Stimulated activated CD8-positive, alpha-beta memory T cell treated with anti-CD3 and anti-CD28 coated beads, Interleukin-4, amount 100 ng/mL, for 48 hours (primary cell): ENCODE results near the gene PCDH9.

Experiments
- DNase-seq: peaks from one replicate; pipeline ENCODE4 v3.0.0-alpha.2; 2020

The PCDH9 gene

DNA sequence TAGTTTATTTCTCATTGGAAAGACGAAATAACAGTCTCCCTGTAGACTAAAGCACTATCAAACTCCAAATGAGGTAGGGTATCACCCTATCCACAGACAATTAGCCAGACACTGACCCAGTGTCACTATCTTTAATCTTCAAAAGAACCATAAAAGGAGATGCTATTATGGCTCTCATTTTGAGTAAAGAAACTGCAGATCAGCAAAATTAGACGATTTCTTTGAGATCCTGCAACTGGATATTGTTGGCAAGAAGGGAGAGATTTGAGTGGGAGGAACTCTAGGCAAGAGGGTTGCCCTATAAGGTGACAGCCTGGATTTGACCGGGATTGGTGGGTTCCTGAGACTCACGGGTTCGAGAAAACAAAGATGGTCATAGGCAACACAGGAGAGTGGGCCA lies 71.2 kb downstream of the PCDH9 start:
- DNase-seq, result no peak

DNA sequence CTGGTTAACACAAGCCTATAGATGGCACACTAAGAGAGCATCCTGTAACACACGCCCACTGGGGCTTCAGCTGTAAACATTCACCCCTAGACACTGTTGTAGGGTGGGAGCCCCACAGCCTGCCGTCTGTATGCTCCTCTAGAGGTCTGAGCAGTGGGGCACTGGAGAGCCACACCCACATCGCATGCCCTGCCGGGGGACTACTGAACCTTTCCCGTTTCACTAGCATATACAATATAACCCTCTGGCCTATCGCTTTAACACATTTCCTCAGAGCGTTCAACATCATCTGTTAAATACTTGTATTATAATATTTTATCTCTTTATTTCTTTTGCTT lies 73.4 kb downstream of the PCDH9 start:
- DNase-seq, result no peak

DNA sequence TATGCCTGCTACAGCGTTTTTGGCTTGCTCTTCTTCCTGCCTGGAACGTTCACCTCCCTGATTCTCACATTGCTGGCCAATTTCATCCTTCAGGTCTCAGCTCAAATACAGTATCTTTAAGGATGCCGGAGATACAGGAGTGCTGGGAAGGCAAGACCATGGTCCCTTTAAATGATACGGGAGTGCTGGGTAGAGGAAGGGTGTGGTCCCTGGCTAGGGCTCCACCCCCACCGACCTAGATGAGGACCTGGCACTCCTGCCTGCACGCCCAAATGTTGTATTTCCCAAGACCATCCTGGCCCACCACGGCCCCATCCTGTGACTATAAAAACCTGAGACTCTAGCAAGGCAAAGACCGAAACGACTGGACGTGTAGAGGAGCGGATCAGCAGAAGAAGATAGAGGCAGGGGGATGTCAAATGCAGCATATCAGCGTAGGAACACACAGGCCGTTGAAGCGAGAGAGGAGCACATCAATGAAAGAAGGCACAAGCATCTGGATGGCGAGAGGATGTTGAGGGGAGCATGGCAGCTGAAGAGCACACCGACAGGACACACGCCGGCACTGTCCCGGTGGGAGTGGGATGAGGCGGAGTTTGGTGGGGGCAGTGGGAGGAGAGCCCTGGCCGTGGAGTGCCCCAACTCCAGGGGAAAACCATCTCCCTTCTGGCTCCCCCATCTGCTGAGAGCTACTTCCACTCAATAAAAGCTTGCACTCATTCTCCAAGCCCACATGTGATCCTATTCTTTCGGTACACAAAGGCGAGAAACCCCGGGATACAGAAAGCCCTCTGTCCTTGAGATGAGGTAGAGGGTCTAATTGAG lies 74.0 kb downstream of the PCDH9 start:
- DNase-seq, result no peak

DNA sequence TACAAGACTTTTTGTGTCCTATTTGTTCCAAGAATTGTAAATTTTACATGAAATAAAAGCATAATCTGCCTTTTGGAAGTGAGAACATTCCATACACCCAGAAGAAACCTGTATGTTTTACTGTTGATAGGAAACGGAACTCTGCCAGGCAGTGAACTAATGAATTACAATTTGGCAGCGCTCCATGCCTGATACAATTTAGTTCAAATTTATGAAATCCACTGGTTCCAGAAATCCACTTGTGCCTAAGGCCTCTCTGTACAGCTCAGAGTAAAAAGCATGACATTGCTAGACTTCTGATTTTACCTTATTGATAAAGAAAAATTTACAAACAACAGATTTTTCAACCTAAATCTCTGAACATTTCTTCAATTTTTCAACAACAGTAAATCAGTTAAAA lies 78.1 kb downstream of the PCDH9 start:
- DNase-seq, result no peak

DNA sequence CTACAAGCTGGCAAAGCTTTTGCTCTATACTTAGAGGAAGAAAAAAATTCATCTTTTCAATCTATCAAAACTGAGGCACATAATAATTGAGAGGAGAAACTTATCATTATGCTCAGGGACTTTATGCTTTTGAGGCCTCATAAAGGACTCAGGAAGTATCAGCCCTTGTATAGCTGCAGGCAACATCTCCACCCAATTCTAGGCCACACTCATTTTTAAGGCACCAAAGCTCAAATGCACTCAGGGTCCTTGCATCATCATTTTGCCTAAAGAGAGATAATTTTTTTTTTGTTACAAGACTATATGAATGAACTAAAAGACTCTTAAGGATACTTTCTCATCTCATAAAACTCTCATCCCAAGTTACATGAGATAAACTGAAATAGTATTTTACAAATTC lies 78.5 kb downstream of the PCDH9 start:
- no peak for DNase-seq

DNA sequence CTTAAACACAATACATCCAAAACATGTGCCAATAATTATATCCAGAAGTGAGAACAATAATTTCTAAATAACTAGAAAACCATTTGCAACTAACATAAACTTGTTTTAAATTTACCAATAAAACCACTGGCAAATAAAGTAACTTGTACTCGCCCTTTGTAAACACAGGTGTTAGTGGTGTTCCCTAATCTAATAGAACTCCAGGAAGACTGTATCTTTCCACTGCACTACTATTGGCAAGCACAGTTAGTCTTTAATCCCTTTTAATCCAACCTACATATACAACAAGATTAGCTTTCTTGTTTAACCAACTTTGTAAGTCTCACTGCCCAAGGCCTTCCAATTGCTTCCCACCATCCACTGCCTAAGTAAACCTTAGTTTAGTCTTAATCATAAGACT lies 79.5 kb downstream of the PCDH9 start:
- no peak for DNase-seq

DNA sequence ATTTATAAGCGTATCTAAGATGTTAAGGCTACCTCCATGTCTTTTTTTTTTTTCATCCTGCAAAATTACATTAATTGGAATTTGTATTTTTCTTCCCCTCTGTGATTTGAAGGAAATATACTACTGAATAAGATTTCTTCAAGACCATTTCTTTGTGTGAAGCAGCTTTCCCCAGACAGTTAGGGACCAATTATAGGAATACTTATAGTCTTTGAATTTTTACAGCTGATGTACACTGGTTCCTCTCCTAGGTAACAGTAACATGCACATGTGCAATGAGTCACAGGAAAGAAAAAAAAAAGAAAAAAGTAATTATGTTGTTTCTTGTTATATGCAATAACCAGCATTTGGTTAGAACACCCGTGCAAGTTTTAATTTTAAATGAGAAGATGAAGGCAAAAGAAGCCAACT lies 82.0 kb downstream of the PCDH9 start:
- no peak for DNase-seq

DNA sequence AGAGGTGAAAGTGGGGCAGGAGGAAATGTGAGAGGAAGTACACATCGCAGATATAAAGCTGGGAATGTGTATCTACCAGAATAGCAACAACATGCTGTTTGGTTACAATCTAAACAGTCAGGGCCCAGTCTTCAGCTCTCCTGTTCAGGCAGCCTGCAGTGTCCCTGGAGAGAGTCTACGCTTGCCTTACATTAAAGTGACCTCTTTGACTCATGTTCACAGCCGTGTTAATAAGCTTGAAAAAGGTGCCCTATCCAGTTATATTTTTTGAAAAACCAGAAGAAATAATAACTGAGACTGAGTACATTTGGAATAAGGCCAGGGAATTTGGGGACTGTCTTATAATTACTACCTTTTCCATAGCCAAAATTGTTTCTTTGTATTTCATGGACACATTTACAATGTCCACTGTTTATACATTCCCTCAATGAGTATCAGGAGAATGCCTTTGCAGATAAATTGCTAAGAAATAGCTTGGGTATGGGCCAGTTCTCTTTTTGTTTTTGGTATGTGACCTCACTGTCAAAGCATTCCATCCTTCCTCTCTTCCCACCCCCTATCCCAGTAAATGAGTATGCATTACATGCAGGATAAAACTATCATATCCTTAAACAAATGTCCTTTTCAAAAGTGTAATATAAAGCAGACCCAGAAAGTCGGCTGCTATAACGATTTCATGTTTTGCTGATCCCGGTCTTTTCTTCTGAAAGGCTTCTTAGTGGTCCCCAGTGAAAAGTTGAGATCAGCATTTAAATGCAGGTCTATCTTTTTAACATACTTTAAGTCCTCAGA lies 82.6 kb downstream of the PCDH9 start:
- no peak for DNase-seq

DNA sequence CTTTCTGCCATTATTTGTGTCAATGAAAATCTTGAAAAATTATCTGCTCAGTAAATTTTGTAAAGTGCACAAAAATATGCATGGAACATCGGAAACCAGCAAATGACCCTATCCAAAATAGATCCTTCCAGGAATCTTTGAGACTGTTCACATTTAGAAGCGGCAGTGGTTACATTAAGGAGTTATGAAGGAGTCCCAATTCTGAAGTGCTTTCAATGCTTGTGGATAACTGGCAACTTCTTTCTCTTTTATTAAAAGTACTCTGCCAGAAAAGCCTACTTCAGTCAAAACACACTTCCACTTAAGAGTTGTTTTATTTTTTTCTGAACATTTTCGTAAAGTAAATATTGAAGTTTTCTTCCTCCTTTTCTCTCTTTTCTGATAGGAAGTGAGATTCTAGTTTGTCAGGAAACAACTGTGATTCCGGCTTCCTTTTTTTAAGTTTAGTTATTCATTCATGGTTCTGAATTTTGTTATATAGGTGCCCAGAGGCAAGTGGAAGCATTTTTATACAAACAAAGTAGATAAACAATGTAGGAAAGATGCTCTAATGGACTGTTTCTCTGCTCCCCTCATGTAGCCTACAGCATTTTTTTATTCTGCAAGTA lies 83.5 kb downstream of the PCDH9 start:
- no peak for DNase-seq

DNA sequence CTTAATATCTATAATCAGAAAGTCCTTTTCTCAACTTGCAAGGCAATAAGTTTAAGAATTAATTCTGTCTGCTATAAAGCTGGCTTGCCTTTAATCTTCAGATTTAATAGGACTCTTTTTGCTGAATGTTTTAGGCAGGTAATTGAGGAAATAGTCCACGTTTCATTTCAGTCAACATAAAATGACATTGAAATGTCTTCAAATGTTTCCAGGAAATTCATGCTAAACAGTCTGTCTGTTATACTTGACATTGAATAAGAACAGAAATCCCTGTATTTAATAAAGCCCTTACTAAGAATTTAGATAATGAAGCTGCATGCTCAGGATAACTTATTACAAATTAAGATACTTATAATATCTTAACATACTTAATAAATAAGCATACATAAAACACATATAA lies 84.2 kb downstream of the PCDH9 start:
- no peak for DNase-seq

DNA sequence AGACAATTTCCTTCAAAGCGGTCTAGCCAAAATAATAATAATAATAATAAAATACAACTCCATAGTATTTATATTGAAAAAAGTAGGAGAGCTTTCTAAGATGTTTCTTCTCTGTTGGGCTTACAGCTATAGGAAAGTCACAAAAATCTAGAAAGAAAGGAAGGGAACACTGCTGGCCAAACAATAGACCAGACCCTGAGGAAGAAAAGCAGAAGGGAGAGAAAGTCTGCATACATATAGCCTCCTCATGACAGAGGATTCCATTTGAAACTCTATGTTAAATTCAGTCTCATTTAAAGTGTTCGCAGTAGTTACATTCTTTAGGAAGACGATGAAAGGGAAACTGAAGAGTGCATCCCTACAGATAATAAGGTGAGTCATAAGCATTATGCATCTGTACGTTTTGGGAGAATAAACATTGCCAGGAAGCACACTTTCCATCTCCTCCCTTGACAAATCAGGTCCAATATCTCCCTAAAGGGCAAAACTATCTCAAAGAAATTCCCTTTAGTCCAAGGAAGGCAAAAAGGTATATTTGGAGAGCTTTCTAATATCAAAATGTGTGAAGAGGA lies 86.5 kb downstream of the PCDH9 start:
- no peak for DNase-seq

DNA sequence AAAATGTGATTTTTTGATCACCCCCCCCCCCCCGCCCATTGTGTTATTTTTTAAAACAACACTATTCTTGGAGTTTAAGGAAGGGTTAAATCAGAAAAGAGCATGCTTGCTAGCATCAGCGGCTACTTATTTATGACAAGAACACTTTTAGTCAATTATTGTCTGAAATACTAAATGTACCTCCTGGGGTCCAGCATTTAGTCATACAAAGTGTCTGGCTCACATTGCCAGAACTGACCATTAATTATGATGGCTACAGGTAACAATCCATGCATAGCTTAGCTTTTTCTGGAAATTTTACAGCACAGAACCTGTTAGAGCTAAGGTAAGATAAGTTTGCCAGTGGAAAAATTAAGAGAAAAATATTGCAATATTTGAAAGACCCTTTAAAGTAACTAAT lies 90.1 kb downstream of the PCDH9 start:
- no peak for DNase-seq

DNA sequence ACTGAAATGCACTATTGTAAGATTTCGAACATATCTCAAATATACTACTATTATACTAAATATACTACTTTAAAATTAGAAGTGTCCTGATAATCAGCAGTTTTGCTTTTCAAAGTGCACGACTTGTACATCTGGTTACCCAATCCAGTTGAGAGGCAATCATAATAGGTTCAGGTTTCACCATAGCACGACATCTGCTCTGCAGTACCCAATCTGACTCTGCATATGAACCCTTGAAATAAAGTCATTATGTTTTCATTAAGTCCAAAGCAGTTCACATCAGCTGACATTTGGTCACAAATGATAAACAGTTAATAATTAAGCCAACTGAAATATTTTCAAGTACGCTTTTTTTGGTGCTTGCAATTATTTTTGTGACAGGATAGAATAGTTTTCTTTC lies 90.6 kb downstream of the PCDH9 start:
- DNase-seq, result no peak

DNA sequence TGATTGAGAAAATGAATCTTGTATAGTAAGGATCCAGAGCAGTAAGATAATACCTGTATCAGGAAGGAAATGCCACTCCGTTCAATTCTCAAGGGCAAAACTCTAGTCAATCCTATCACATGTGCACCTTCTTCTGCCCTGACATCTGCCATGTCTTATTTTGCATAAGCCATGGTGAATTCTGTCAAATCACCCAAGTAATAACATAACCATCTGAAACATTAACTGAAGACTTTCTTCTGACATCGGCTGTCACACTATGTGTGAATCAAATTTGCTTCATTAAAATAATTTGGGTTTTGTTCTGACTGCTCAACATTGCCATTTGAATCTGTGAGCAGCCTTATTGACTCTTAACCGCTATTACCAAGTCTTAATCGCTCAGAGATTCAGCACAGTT lies 91.2 kb downstream of the PCDH9 start:
- DNase-seq, result no peak

DNA sequence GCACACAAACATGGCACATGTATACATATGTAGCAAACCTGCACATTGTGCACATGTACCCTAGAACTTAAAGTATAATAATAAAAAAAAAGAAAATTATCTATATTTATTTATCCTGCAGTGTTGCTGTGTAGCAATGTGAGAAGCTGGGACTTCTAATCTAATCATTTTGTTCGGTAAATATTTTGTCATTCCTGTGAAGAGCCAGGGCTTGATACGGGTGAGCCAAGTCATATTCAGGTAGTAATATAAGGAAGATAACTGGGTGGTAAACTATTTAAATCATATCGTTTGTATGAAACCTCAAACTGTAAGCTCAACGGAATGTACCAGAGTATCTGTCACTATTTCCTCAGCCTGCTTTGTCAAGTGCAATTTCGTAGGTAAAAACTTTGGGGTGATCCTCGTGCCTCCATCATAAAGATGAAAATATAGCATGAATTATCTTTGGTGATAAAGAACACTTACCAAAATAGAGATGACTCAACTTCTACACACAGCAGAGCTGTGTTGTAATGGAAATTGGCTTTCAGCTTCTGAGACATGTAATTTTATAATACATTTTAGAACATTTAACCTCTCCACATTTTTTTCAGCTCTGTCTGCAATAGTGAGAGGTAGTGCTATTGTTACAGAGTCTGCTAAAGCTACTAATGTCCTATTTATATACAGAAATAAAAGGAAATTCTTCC lies 92.9 kb downstream of the PCDH9 start:
- DNase-seq, result no peak

DNA sequence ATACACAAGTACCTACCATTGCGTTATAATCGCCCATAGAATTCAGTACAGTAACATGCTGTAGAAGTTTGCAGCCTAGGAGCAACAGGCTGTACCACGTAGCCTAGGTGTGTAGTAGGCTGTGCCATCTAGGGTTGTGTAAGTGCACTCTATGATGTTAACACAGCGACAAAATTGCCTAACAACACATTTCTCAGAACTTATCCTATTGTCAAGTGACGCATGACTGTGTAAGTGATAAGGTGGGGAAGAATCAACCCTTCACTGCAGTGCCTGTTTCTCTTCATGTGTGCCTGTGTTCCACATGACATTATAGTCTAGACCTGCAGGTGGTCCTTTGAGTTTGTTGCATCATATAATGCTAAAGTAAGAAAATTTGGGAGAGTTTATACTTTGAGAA lies 94.0 kb downstream of the PCDH9 start:
- DNase-seq, result no peak

DNA sequence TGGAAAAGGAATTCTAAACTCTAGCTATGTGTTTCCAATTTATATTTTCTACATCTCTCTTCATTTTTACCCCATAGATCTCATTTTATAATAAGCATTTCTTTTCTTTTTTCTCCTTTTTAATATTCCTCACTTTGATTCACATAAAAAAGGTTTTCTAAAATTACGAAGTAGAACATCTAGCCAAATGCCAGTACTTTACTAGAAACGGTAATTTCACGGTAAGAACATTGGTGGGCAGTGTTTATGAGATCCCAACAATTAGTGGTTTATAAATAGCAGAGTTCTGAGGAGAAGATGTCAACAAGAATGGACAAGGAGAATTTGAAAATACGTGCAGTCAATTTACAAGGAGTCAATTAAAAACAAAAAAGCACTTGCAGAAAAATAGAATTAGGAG lies 94.8 kb downstream of the PCDH9 start:
- DNase-seq, result no peak

DNA sequence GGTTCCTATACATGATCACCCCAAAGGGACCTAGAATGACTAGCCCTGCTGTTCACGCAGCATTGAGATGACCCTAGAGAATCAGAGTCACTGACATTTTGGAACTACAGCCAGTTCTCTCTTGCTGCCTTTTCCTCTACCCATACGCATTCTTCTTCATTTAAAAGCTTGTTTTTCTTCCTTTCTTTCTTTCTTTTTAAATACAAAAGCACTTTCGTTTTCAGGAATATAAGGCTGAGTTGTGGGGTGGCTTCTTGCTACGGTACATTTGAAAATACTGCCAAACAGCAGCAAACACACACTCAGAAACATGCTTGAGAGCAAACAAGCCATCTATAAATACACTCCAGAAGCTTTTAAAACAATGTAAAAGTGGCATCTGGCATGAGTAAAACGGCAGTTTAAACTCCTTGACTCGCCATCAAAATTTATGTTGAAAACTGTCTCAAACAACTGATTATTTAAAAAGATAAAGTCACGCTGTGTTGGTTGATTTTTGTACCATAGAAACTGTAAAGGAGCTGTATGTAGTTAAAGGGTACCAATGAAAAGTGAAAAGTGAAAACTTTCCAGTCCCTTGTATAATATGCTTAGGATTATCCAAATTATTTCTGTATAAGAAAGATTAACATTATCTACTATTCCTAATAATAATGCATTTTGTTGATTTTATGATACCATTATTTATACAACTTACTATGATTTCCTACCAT lies 95.6 kb downstream of the PCDH9 start:
- DNase-seq, result no peak

DNA sequence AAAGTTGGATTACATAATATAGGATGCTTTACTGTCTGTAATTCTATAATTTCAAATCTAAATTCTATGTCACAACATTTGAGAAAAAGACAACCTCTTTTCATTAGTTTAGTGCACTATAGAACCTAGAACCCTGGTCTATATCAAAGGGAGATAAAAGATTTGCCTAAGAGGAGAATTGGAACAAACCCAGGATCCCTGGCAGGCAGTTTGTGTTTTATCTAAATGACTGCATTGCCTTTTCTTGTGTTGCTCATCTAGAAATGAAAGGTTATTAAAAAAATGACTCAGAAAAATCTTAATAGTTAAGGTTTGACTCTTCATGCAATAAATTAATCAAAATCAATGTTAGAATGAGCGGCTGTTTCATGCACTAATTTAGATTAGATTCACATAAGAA lies 96.7 kb downstream of the PCDH9 start:
- no peak for DNase-seq

DNA sequence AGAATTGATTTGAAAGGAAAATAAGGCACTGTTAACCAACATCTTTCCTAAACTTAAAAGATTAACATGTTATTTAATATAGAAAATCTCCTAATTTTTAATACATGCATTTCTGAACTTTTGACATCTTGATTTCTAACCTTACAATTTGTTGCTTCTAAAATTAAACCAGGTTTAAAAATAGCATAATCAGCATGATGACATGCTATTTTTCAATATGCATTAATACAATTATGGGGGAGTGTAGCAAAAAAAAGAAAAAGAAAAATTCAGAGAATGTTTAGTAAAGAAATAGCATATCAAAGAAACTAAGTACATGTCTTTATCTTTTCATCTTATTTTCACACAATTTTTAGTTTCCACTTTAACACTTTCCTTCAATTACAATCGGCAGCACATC lies 98.7 kb downstream of the PCDH9 start:
- DNase-seq, result no peak

DNA sequence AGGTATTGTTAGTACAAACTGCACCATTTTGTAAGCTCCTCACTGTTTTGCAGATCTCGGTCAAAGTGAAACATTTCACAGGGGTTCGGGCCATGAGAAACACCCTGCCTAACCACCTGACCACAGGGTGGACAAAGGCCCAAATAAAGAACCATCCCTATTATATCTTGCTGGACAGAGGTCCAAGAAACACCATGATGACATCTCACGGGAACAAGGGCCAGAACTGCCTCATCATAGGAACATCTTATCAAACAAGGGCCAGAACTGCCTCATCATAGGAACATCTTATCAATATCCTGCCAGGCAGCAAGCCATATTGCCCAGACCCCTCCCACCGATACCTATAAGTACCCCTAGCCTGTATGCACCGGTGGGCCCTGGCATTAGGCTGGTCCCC lies 99.7 kb downstream of the PCDH9 start:
- no peak for DNase-seq

DNA sequence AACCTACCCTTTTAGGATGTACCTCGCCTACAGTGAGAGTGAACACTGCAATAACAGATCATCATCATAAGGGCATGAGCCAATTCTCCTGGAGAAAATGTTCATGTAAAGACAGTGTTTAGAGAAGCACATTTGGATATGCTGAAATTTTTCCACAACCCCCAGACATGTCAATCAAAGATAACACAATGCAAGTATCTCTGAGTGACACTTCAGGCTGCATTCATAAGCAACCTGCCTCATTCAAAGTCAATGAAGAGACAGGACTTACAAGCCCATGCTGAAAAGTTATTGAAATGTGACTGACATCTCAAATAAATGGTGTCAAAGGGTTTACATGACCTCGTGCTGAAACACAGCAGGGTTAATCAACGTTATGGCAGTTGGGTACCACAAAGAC lies 102.0 kb downstream of the PCDH9 start:
- no peak for DNase-seq

DNA sequence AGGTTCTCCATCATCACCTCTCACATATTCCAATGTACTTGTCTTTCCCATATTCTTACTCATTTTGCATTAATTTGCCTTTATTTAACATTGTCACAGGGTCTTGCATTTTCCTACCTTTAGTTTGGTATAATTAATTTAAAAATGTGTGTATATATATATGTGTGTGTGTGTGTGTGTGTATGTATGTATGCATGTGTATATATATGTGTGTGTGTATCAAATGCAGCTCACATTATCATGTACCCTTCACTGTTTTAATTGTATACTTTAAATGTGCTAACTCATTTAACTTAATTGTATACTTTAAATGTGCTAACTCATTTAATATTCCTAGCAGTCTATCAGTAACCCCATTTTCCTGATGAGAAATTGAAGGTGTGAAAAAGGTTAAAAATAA lies 104.5 kb downstream of the PCDH9 start:
- no peak for DNase-seq
